ENCODE data around the gene PFKFB2.

DNA sequence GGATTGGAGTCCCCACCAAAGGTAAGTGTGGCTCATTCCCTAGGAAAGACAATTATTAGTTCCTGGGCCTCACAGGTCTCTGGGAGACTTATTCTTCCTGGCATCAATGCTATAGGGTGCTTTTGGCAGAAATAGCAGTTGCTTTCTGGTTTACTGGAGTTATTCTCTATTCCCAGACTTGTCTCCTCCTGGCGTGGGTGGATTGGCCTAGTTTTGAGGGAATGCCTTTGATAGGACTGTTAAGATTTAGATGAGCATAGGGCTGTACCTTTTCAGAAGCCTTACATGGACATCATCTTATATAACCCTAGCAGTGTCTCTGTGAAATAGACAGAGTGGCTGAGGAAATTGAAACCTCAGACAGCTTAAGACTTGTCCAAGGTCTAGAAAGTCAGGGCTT, 9.0 kb downstream of the PFKFB2 start:
- TF ChIP-seq CREB1 (IDR thresholded peaks at IDR 0.05; ENCODE audit: low read depth) (no peak), USF1 (IDR thresholded peaks at IDR 0.05) (no peak), YY1 (IDR thresholded peaks at IDR 0.05; ENCODE audit: low read depth) (no peak), EP300 (IDR thresholded peaks at IDR 0.05; ENCODE audit: borderline replicate concordance) (no peak), TEAD4 (IDR thresholded peaks at IDR 0.05) (no peak), TCF12 (IDR thresholded peaks at IDR 0.05; ENCODE audit: low read depth) (no peak), FOXM1 (IDR thresholded peaks at IDR 0.05; ENCODE audit: borderline replicate concordance, low read depth) (no peak), CEBPB (IDR thresholded peaks at IDR 0.05) (no peak), TAF1 (IDR thresholded peaks at IDR 0.05; ENCODE audit: low read depth) (no peak), ZBTB7A (IDR thresholded peaks at IDR 0.05; ENCODE audit: low read depth) (no peak), NFIC (IDR thresholded peaks at IDR 0.05) (no peak), RAD21 (IDR thresholded peaks at IDR 0.05; ENCODE audit: low read depth) (no peak)
- TF ChIP-seq, protein P1, sequence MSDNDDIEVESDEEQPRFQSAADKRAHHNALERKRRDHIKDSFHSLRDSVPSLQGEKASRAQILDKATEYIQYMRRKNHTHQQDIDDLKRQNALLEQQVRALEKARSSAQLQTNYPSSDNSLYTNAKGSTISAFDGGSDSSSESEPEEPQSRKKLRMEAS (IDR thresholded peaks at IDR 0.05), result no peak
- TF ChIP-seq, protein P2, sequence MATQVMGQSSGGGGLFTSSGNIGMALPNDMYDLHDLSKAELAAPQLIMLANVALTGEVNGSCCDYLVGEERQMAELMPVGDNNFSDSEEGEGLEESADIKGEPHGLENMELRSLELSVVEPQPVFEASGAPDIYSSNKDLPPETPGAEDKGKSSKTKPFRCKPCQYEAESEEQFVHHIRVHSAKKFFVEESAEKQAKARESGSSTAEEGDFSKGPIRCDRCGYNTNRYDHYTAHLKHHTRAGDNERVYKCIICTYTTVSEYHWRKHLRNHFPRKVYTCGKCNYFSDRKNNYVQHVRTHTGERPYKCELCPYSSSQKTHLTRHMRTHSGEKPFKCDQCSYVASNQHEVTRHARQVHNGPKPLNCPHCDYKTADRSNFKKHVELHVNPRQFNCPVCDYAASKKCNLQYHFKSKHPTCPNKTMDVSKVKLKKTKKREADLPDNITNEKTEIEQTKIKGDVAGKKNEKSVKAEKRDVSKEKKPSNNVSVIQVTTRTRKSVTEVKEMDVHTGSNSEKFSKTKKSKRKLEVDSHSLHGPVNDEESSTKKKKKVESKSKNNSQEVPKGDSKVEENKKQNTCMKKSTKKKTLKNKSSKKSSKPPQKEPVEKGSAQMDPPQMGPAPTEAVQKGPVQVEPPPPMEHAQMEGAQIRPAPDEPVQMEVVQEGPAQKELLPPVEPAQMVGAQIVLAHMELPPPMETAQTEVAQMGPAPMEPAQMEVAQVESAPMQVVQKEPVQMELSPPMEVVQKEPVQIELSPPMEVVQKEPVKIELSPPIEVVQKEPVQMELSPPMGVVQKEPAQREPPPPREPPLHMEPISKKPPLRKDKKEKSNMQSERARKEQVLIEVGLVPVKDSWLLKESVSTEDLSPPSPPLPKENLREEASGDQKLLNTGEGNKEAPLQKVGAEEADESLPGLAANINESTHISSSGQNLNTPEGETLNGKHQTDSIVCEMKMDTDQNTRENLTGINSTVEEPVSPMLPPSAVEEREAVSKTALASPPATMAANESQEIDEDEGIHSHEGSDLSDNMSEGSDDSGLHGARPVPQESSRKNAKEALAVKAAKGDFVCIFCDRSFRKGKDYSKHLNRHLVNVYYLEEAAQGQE (IDR thresholded peaks at IDR 0.05; ENCODE audit: low read depth), result no peak
